Liver (tissue), 9 donors: ENCODE results near the gene ZNF195. TPM values are rescaled to one million over a fixed set of nuclear protein-coding genes. Genes with fewer than 3 reads are reported as not detected.

Source experiments
- DNase-seq: peaks from one replicate; pipeline ENCODE4 v3.0.0-alpha.2; 2017; ENCODE audit warnings: low spot score
- H3K27ac ChIP-seq, 2 donors: one replicate each; pipeline ENCODE4 v1.7.0; 2013; ENCODE audit warnings: inconsistent platforms in 2 of 2, low read length in 2 of 2, control low read depth in 1 of 2, low read depth in 1 of 2, mild to moderate bottlenecking in 1 of 2
- H3K27me3 ChIP-seq, 4 donors: one replicate each; pipeline versions ENCODE4 v1.6.1 to v1.7.0; 2013; ENCODE audit warnings: low read length in 3 of 4, inconsistent platforms in 1 of 4, mild to moderate bottlenecking in 1 of 4, moderate library complexity in 1 of 4; ENCODE audit not compliant: control insufficient read depth in 4 of 4, insufficient read depth in 4 of 4
- H3K36me3 ChIP-seq, 4 donors: one replicate each; pipeline versions ENCODE4 v1.6.1 to v1.7.0; 2013; ENCODE audit warnings: low read length in 3 of 4, mild to moderate bottlenecking in 3 of 4, low read depth in 1 of 4, moderate library complexity in 1 of 4; ENCODE audit not compliant: control insufficient read depth in 4 of 4, insufficient read depth in 3 of 4
- H3K4me1 ChIP-seq, 4 donors: one replicate each; pipeline versions ENCODE4 v1.6.1 to v1.7.0; 2013; ENCODE audit warnings: low read length in 3 of 4, mild to moderate bottlenecking in 3 of 4, moderate library complexity in 1 of 4; ENCODE audit not compliant: control insufficient read depth in 4 of 4, insufficient read depth in 4 of 4
- H3K4me3 ChIP-seq, 3 donors: one replicate each; pipeline versions ENCODE4 v1.6.1 to v1.7.0; 2013; ENCODE audit warnings: low read length in 3 of 3, control low read depth in 1 of 3, low read depth in 1 of 3, mild to moderate bottlenecking in 1 of 3
- H3K9ac ChIP-seq, 2 donors: one replicate each; pipeline ENCODE4 v1.7.0; 2013; ENCODE audit warnings: low read length in 2 of 2, mild to moderate bottlenecking in 2 of 2, moderate library complexity in 2 of 2, control low read depth in 1 of 2, low read depth in 1 of 2
- H3K9me3 ChIP-seq, 4 donors: one replicate each; pipeline versions ENCODE4 v1.6.1 to v1.7.0; 2013; ENCODE audit warnings: low read length in 3 of 4; ENCODE audit not compliant: control insufficient read depth in 4 of 4
- EGR1 ChIP-seq, 2 donors: IDR thresholded peaks; 2 replicates each; pipeline ENCODE4 v1.6.1; 2016 to 2018; ENCODE audit warnings: antibody characterized with exemption in 2 of 2, low read depth in 2 of 2
- FOXA1 ChIP-seq: IDR thresholded peaks from 2 replicates; pipeline ENCODE4 v1.6.1; 2016; ENCODE audit warnings: antibody characterized with exemption
- FOXA2 ChIP-seq: IDR thresholded peaks from 2 replicates; pipeline ENCODE4 v1.6.1; 2016; ENCODE audit warnings: antibody characterized with exemption
- GABPA ChIP-seq, 2 donors: IDR thresholded peaks in 1 of 2; conservative IDR thresholded peaks in 1 of 2; 2 replicates each; pipeline ENCODE4 v1.6.1; 2016; ENCODE audit warnings: antibody characterized with exemption in 2 of 2, mild to moderate bottlenecking in 1 of 2, moderate library complexity in 1 of 2
- HNF4A ChIP-seq, 2 donors: conservative IDR thresholded peaks; 2 replicates each; pipeline ENCODE4 v1.6.1; 2016; ENCODE audit warnings: antibody characterized with exemption in 2 of 2, mild to moderate bottlenecking in 2 of 2
- HNF4G ChIP-seq: IDR thresholded peaks from 2 replicates; pipeline ENCODE4 v1.6.1; 2016; ENCODE audit warnings: antibody characterized with exemption
- JUND ChIP-seq, 2 donors: IDR thresholded peaks; 2 replicates each; pipeline ENCODE4 v1.6.1; 2016; ENCODE audit warnings: antibody characterized with exemption in 2 of 2
- NR2F2 ChIP-seq: IDR thresholded peaks from 2 replicates; pipeline ENCODE4 v1.6.1; 2016; ENCODE audit warnings: antibody characterized with exemption
- TAF1 ChIP-seq: conservative IDR thresholded peaks from 2 replicates; pipeline ENCODE4 v1.6.1; 2016; ENCODE audit warnings: antibody characterized with exemption, mild to moderate bottlenecking
- YY1 ChIP-seq: IDR thresholded peaks from 2 replicates; pipeline ENCODE4 v1.6.1; 2016; ENCODE audit warnings: antibody characterized with exemption, mild to moderate bottlenecking
- WGBS: extraction: QIAGEN DNeasy Blood & Tissue Kit; methylation state at CpG from one replicate; pipeline ENCODE4 v1.1.7; 2013; 5-methylcytosine and 5-hydroxymethylcytosine counted together
- polyA plus RNA-seq, 2 donors: library from polyadenylated mRNA; stranded (reverse) in 1 of 2; unstranded in 1 of 2; fragments of 200-250 nt in 1 of 2; fragments of >200 nt in 1 of 2; fragmentation: Nextera tagmentation in 1 of 2; extraction: Ambion mirVana in 1 of 2; gene quantifications; one replicate each; pipeline versions ENCODE4 v1.2.1 to v1.2.3, GENCODE V29; 2013 to 2015
- total RNA-seq, 2 donors: library from RNA; depleted of rRNA; stranded (reverse); fragments of >200 nt; gene quantifications; one replicate each; pipeline ENCODE4 v1.2.3, GENCODE V29; 2014
- TF ChIP-seq, protein P1 (sequence below): fragments of 150-350 bp; IDR thresholded peaks from 2 replicates; pipeline ENCODE4 v1.5.1; 2017; ENCODE audit warnings: improper control_type of control experiment, low read depth, low read length; ENCODE audit not compliant: missing input control
- TF ChIP-seq, protein P2 (sequence below): IDR thresholded peaks from 2 replicates; pipeline ENCODE4 v1.6.1; 2016; ENCODE audit warnings: antibody characterized with exemption
- TF ChIP-seq, protein P3 (sequence below): IDR thresholded peaks from 2 replicates; pipeline ENCODE4 v1.6.1; 2016; ENCODE audit warnings: antibody characterized with exemption, mild to moderate bottlenecking
- TF ChIP-seq, protein P4 (sequence below): IDR thresholded peaks from 2 replicates; pipeline ENCODE4 v1.6.1; 2016; ENCODE audit warnings: antibody characterized with exemption
- donor health status: healthy.
- donor health status: healthy.
- donor health status: healthy.
- donor health status: healthy.
- donor health status: healthy.

The ZNF195 gene
- total and polyA plus RNA-seq, 4 donors = 4.3 to 12.4 (median 11.1) TPM

GRCh38 chr11:3357302-3357701 lies 21.6 kb downstream of the ZNF195 start:
- no peak overlapping the region for H3K27ac ChIP-seq
- 97% methylated on average over 11 of the region's 11 CpGs for WGBS
- no peak overlapping the region for H3K9ac ChIP-seq
- H3K27me3 ChIP-seq = no peaks in the 10 kb centered on the region
- DNase-seq = no peak
- peaks cover 14 to 35% (median 30%) of the 10 kb centered on the region in 4 donors for H3K36me3 ChIP-seq
- peaks cover 53 to 98% (median 63%) of the 10 kb centered on the region in 4 donors for H3K9me3 ChIP-seq
- H3K4me3 ChIP-seq = peak overlapping the region in 2 of 3 donors; percentile 11 to 19
- TF ChIP-seq, protein P1, sequence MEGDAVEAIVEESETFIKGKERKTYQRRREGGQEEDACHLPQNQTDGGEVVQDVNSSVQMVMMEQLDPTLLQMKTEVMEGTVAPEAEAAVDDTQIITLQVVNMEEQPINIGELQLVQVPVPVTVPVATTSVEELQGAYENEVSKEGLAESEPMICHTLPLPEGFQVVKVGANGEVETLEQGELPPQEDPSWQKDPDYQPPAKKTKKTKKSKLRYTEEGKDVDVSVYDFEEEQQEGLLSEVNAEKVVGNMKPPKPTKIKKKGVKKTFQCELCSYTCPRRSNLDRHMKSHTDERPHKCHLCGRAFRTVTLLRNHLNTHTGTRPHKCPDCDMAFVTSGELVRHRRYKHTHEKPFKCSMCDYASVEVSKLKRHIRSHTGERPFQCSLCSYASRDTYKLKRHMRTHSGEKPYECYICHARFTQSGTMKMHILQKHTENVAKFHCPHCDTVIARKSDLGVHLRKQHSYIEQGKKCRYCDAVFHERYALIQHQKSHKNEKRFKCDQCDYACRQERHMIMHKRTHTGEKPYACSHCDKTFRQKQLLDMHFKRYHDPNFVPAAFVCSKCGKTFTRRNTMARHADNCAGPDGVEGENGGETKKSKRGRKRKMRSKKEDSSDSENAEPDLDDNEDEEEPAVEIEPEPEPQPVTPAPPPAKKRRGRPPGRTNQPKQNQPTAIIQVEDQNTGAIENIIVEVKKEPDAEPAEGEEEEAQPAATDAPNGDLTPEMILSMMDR = no peak
- no peaks in the 10 kb centered on the region for H3K4me1 ChIP-seq

DNA sequence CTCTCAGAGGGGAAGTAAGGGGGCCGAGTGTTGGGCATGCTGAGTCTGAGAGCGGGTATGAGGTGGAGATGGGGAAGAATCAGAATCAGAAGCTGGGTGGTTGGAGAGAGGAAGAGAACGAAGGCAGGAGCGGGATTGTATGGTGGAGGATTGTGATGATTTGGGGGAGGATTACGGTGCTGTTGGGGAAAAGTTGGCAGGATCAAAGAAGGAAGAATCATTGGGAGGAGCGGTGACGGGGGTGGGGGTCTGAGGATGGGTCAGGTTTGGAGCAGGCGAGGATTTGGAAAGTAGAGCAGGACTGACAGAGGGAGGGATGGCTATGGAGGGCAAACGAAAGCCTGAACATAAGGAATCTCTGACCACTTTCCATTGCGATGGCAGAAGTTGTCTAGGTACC lies 22.1 kb downstream of the ZNF195 start:
- Histone ChIP-seq H3K9ac (no peak overlapping the region), H3K27ac (no peak overlapping the region), H3K9me3 (peaks cover 55 to 95% (median 64%) of the 10 kb centered on the region in 4 donors), H3K4me1 (no peaks in the 10 kb centered on the region), H3K4me3 (peak overlapping the region in 1 of 3 donors; percentile 5), H3K27me3 (no peaks in the 10 kb centered on the region), H3K36me3 (peaks cover 14 to 30% (median 26%) of the 10 kb centered on the region in 4 donors)
- 96% methylated on average over 10 of the region's 10 CpGs for WGBS
- TF ChIP-seq, protein P1 = no peak
- TF ChIP-seq, protein P2, sequence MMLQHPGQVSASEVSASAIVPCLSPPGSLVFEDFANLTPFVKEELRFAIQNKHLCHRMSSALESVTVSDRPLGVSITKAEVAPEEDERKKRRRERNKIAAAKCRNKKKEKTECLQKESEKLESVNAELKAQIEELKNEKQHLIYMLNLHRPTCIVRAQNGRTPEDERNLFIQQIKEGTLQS = no peak
- TF ChIP-seq FOXA2 (no peak), HNF4G (no peak), HNF4A (conservative IDR thresholded peaks at IDR 0.05) (no peak), TAF1 (no peak), GABPA (IDR thresholded peaks at IDR 0.05 in 1 of 2, conservative IDR thresholded peaks at IDR 0.05 in 1 of 2) (no peak), NR2F2 (no peak), FOXA1 (no peak), EGR1 (IDR thresholded peaks at IDR 0.05; ENCODE audit: low read depth in 2 of 2) (no peak)
- DNase-seq = no peak

- Histone ChIP-seq H3K9ac (no peak overlapping the region), H3K4me3 (no peak overlapping the region), H3K9me3 (peaks cover 38 to 75% (median 44%) of the 10 kb centered on the region in 4 donors), H3K27ac (no peak overlapping the region), H3K27me3 (no peaks in the 10 kb centered on the region), H3K4me1 (no peaks in the 10 kb centered on the region), H3K36me3 (no peaks in the 10 kb centered on the region)
- DNase-seq = no peak
- 91% methylated on average over 5 of the region's 5 CpGs for WGBS
- TF ChIP-seq, protein P3, sequence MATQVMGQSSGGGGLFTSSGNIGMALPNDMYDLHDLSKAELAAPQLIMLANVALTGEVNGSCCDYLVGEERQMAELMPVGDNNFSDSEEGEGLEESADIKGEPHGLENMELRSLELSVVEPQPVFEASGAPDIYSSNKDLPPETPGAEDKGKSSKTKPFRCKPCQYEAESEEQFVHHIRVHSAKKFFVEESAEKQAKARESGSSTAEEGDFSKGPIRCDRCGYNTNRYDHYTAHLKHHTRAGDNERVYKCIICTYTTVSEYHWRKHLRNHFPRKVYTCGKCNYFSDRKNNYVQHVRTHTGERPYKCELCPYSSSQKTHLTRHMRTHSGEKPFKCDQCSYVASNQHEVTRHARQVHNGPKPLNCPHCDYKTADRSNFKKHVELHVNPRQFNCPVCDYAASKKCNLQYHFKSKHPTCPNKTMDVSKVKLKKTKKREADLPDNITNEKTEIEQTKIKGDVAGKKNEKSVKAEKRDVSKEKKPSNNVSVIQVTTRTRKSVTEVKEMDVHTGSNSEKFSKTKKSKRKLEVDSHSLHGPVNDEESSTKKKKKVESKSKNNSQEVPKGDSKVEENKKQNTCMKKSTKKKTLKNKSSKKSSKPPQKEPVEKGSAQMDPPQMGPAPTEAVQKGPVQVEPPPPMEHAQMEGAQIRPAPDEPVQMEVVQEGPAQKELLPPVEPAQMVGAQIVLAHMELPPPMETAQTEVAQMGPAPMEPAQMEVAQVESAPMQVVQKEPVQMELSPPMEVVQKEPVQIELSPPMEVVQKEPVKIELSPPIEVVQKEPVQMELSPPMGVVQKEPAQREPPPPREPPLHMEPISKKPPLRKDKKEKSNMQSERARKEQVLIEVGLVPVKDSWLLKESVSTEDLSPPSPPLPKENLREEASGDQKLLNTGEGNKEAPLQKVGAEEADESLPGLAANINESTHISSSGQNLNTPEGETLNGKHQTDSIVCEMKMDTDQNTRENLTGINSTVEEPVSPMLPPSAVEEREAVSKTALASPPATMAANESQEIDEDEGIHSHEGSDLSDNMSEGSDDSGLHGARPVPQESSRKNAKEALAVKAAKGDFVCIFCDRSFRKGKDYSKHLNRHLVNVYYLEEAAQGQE = no peak
- TF ChIP-seq EGR1 (IDR thresholded peaks at IDR 0.05; ENCODE audit: low read depth in 2 of 2) = no peak
- TF ChIP-seq, protein P1 = no peak
- TF ChIP-seq, protein P4, sequence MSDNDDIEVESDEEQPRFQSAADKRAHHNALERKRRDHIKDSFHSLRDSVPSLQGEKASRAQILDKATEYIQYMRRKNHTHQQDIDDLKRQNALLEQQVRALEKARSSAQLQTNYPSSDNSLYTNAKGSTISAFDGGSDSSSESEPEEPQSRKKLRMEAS = no peak
- TF ChIP-seq, protein P2 = no peak
- no peak for TF ChIP-seq JUND (IDR thresholded peaks at IDR 0.05)
- no peak for TF ChIP-seq YY1
These were observed 25.9 kb downstream of the ZNF195 start for GRCh38 chr11:3353066-3353465.
